Colonic mucosa (tissue), 2 donors: Measurements from ENCODE around the gene ZFYVE9. TPM values are rescaled to one million over a fixed set of nuclear protein-coding genes. Genes with fewer than 3 reads are reported as not detected.

Experiments
- total RNA-seq, 2 donors: library from RNA; stranded (reverse); fragmentation: NEBNext Ultra II Directional in 1 of 2; extraction: Animal tissue kit (Norgen Biotek cat#: 25700) in 1 of 2; gene quantifications; one replicate each; pipeline ENCODE4 v1.2.1, GENCODE V29; 2021
- donor health status: DM: no; HTN: no; CAD: no.
- donor health status: DM: no; HTN: no; CAD: no.

Gene ZFYVE9
- total RNA-seq, 2 donors from 2014 or later: 13.1 to 18.9 TPM

Other genes with a start within 250 kb of the ZFYVE9 start
- gene RAB3B, start 151.4 kb upstream of the ZFYVE9 start, total RNA-seq: 1 to 10 TPM; 3.6 to 6.0 TPM
- gene KTI12, start 108.3 kb upstream of the ZFYVE9 start, total RNA-seq: 1 to 10 TPM; 7.5 to 8.4 TPM
- 10 to 100 TPM; 51.7 to 68.1 TPM for gene TXNDC12, start 86.9 kb upstream of the ZFYVE9 start, total RNA-seq
- 10 to 100 TPM; 20.7 to 23.4 TPM for gene BTF3L4, start 85.8 kb upstream of the ZFYVE9 start, total RNA-seq
- 10 to 100 TPM; 25.2 to 27.3 TPM for gene CC2D1B, start 224.1 kb downstream of the ZFYVE9 start, total RNA-seq